PC-3 (cell line): ENCODE data around the gene ARHGAP32. TPM values are rescaled to one million over a fixed set of nuclear protein-coding genes. Genes with fewer than 3 reads are reported as not detected.

Experiments
- ATAC-seq: fragments of 200-7000 bp; cut with Tn5 transposase; 2 replicates; pipeline ENCODE4 v1.9.1; 2020; ENCODE audit warnings: mild to moderate bottlenecking, moderate library complexity
- BruUV-seq: library from RNA; stranded (reverse); fragments of 400-500 nt; replicated peaks from 2 replicates; lab custom pipeline; 2021; lab: Mats Ljungman, UMichigan
- CTCF ChIA-PET: fragments of 300-600 bp; sonication (Branson Sonifier 250); formaldehyde crosslinking; loops from one replicate; lab custom pipeline; 2022; ENCODE audit warnings: antibody characterized with exemption; lab: Charles Lee
- POLR2A ChIA-PET: fragments of 300-600 bp; sonication (Branson Sonifier 250); formaldehyde crosslinking; loops from one replicate; lab custom pipeline; 2022; ENCODE audit warnings: antibody characterized with exemption; ENCODE audit not compliant: unreplicated experiment; lab: Charles Lee
- DNase-seq: peaks from one replicate; pipeline ENCODE4 v3.0.0-alpha.2; 2015
- H2AFZ ChIP-seq: fragments of 300-600 bp; sonication (generic); 2 replicates; pipeline ENCODE4 v1.6.0; 2016; ENCODE audit warnings: antibody characterized with exemption, low read length
- H3F3A ChIP-seq: fragments of 300-600 bp; sonication (generic); one replicate; pipeline ENCODE4 v1.6.0; 2017; ENCODE audit warnings: antibody characterized with exemption, low read length, control low read depth, mild to moderate bottlenecking; ENCODE audit not compliant: unreplicated experiment
- H3K27ac ChIP-seq: fragments of 300-600 bp; sonication (generic); 2 replicates; pipeline ENCODE4 v1.5.1; 2016; ENCODE audit warnings: mild to moderate bottlenecking, low read length
- H3K27me3 ChIP-seq: fragments of 300-600 bp; sonication (generic); 2 replicates; pipeline ENCODE4 v1.6.1; 2016; ENCODE audit warnings: low read length, mixed read lengths
- H3K36me3 ChIP-seq: fragments of 300-600 bp; sonication (generic); 2 replicates; pipeline ENCODE4 v1.6.1; 2016; ENCODE audit warnings: low read depth, mixed run types, low read length, mixed read lengths
- H3K4me1 ChIP-seq: fragments of 300-600 bp; sonication (generic); 2 replicates; pipeline ENCODE4 v1.5.1; 2016; ENCODE audit warnings: low read length; ENCODE audit not compliant: insufficient read depth
- H3K4me2 ChIP-seq: fragments of 300-600 bp; sonication (generic); 2 replicates; pipeline ENCODE4 v1.6.0; 2016; ENCODE audit warnings: low read length
- H3K4me3 ChIP-seq: fragments of 300-600 bp; sonication (generic); 2 replicates; pipeline ENCODE4 v1.5.1; 2016; ENCODE audit warnings: mild to moderate bottlenecking, low read length, mixed read lengths
- H3K79me2 ChIP-seq: fragments of 300-600 bp; sonication (generic); 2 replicates; pipeline ENCODE4 v1.6.1; 2017; ENCODE audit warnings: low read length, mixed read lengths
- H3K9ac ChIP-seq: fragments of 300-600 bp; sonication (generic); 2 replicates; pipeline ENCODE4 v1.6.0; 2016; ENCODE audit warnings: mild to moderate bottlenecking, low read length
- H3K9me2 ChIP-seq: fragments of 300-600 bp; sonication (generic); replicated peaks from 2 replicates; pipeline ENCODE4 v1.6.1; 2016; ENCODE audit warnings: mixed run types, low read length, mixed read lengths
- H3K9me3 ChIP-seq: fragments of 300-600 bp; sonication (generic); 2 replicates; pipeline ENCODE4 v1.6.1; 2016; ENCODE audit warnings: low read length, mixed read lengths
- H4K20me1 ChIP-seq: fragments of 300-600 bp; sonication (generic); 2 replicates; pipeline ENCODE4 v1.6.1; 2016; ENCODE audit warnings: low read length, mixed read lengths
- CTCF ChIP-seq: fragments of 300-600 bp; sonication (generic); conservative IDR thresholded peaks from 2 replicates; pipeline ENCODE4 v1.5.1; 2017; ENCODE audit warnings: antibody characterized with exemption, low read depth, mild to moderate bottlenecking, low read length
- EZH2 ChIP-seq: fragments of 300-600 bp; sonication (generic); IDR thresholded peaks from one replicate; pipeline ENCODE4 v1.6.1; 2017; ENCODE audit warnings: antibody characterized with exemption, mild to moderate bottlenecking, low read length; ENCODE audit not compliant: unreplicated experiment
- EZH2phosphoT487 ChIP-seq: fragments of 300-600 bp; sonication (generic); IDR thresholded peaks from 2 replicates; pipeline ENCODE4 v1.6.1; 2018; ENCODE audit warnings: mild to moderate bottlenecking, antibody characterized with exemption, low read length, borderline replicate concordance
- intact Hi-C: fragments of 100-400 bp; cut with micrococcal nuclease; formaldehyde crosslinking; loops from 2 replicates; pipeline ENCODE4 v1.9.0; 2023
- total RNA-seq: library from RNA; depleted of rRNA; stranded (reverse); fragments of >200 nt; gene quantifications from 2 replicates; pipeline ENCODE4 v1.2.3, GENCODE V29; 2014

Gene ARHGAP32
- total RNA-seq, 1 experiment from 2014 or later, result 13.7 TPM

GRCh38 chr11:129102756-129103155 is 89.4 kb downstream of the ARHGAP32 start:
- H3F3A ChIP-seq, result no peaks in the 10 kb centered on the region
- no TSS peak for BruUV-seq
- no peaks in the 10 kb centered on the region for H4K20me1 ChIP-seq
- DNase-seq, result no peak
- no peak overlapping the region for H3K27ac ChIP-seq
- no peaks in the 10 kb centered on the region for H3K9me2 ChIP-seq
- no peaks in the 10 kb centered on the region for H3K4me1 ChIP-seq
- ChIA-PET CTCF (no interaction called here), POLR2A (no interaction called here)
- TF ChIP-seq CTCF (no peak), EZH2 (no peak), EZH2phosphoT487 (no peak)
- no peaks in the 10 kb centered on the region for H3K36me3 ChIP-seq
- H3K9ac ChIP-seq, result no peak overlapping the region
- no peak overlapping the region for H3K4me3 ChIP-seq
- H2AFZ ChIP-seq, result no peak overlapping the region
- H3K79me2 ChIP-seq, result no peaks in the 10 kb centered on the region
- no peak overlapping the region for H3K4me2 ChIP-seq
- intact Hi-C loops, result loop anchor here (2.0 kb wide), 1 partner anchor 36 kb away; no protein-coding TSS in a partner anchor
- 0 out of 2 replicates have a peak, but pooled peaks cover 4% of the 10 kb centered on the region for H3K9me3 ChIP-seq
- ATAC-seq, result no peak
- H3K27me3 ChIP-seq, result no peaks in the 10 kb centered on the region

- TF ChIP-seq EZH2phosphoT487, result no peak
- TF ChIP-seq EZH2, result no peak
- no peak for TF ChIP-seq CTCF
- intact Hi-C loops, result loop anchor here (2.0 kb wide), 1 partner anchor 35 kb away; no protein-coding TSS in a partner anchor
- Histone ChIP-seq H4K20me1 (no peaks in the 10 kb centered on the region), H2AFZ (no peak overlapping the region), H3K36me3 (no peaks in the 10 kb centered on the region), H3F3A (no peaks in the 10 kb centered on the region), H3K4me2 (no peak overlapping the region), H3K27ac (no peak overlapping the region), H3K79me2 (no peaks in the 10 kb centered on the region), H3K4me1 (no peaks in the 10 kb centered on the region), H3K9me3 (0 out of 2 replicates have a peak, but pooled peaks cover 4% of the 10 kb centered on the region), H3K27me3 (no peaks in the 10 kb centered on the region), H3K9me2 (no peaks in the 10 kb centered on the region), H3K9ac (no peak overlapping the region), H3K4me3 (no peak overlapping the region)
- BruUV-seq, result no TSS peak
- ATAC-seq, result no peak
- no peak for DNase-seq
- ChIA-PET POLR2A (no interaction called here), CTCF (no interaction called here)
Observed at GRCh38 chr11:129102225-129102624, 89.9 kb downstream of the ARHGAP32 start.

GRCh38 chr11:129093283-129093682 is 98.8 kb downstream of the ARHGAP32 start:
- Histone ChIP-seq H3F3A (no peaks in the 10 kb centered on the region), H3K79me2 (no peaks in the 10 kb centered on the region), H3K9ac (no peak overlapping the region), H3K4me1 (no peaks in the 10 kb centered on the region), H3K4me3 (no peak overlapping the region), H3K27ac (no peak overlapping the region), H4K20me1 (no peaks in the 10 kb centered on the region), H3K9me3 (no peaks in the 10 kb centered on the region), H2AFZ (no peak overlapping the region), H3K4me2 (no peak overlapping the region), H3K36me3 (no peaks in the 10 kb centered on the region), H3K9me2 (no peaks in the 10 kb centered on the region), H3K27me3 (no peaks in the 10 kb centered on the region)
- ATAC-seq (no peak), DNase-seq (no peak)
- intact Hi-C loops, result no loop called here
- CTCF ChIA-PET, result no interaction called here
- POLR2A ChIA-PET, result no interaction called here
- TF ChIP-seq CTCF, result no peak
- TF ChIP-seq EZH2, result no peak
- TF ChIP-seq EZH2phosphoT487, result no peak
- no TSS peak for BruUV-seq
